ENCODE data around the gene SBK1.
A peak's percentile ranks its signal among the peaks of the same experiment; 100 is the strongest.
"Not testable (repeated sequence)": the region's sequence is repeated elsewhere in the genome, so short reads cannot be mapped to it uniquely, and the experiment has no call there.

The SBK1 gene

DNA sequence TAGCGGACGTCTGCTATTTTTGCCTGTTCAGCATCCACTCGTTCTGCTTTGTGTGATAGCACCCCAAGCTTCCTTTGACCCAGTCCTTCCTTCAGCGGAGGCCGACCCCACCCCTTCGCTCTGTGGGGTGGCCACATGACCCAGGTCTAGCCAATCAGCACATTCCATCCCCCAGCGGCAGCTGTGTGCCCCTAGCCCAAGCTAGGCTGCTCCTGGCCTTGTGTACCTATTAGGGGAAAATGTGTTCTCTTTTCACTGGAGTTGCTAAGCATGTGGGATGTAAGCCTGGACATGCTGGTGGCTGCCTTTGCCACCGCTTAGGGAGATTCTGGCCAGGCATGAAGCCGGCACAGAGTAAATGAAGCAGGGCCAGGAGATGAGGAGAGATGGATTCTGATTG lies 37.9 kb downstream of the SBK1 start:
- FAIRE-seq; DNase-seq (ENCODE audit: insufficient read length, low spot score): not testable (repeated sequence)

DNA sequence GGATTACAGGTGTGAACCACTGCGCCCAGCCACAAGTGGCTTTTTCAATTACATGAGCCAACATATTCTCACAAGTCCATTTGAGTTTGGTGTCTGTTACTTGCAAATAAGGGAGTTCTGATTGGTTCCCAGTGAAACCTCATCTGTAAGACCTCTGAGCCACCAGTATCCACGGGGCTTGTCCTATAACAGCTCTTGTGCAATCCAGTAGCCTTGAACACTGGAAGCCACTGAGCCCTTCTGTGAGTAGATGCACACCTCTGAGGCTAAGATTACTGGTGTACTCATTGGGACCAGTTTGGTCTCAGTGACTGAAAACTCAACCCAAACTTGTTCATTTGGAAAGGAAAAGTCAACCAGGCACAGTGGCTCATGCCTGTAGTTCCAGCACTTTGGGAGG lies 38.7 kb downstream of the SBK1 start:
- FAIRE-seq; DNase-seq (ENCODE audit: insufficient read length, low spot score): not testable (repeated sequence)

DNA sequence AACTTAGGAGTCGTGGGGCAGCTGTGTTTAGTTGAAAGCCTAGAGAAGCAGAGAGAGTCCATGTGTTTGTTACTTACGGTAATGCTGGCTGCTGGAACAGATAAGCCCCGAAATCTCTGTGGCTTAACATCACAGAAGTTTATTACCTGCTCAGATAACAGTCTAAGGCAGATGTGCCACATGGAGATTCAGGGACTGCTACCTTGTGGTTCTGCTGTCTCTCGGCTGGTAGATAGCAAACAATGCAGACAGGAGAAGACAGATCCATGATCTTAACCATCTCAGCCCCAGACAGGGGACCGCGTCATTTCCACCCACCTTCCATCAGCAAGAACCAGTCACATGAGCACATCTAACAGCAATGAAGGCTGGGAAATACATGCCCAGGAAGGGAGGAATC lies 40.3 kb downstream of the SBK1 start:
- FAIRE-seq; DNase-seq (ENCODE audit: insufficient read length, low spot score): not testable (repeated sequence)

DNA sequence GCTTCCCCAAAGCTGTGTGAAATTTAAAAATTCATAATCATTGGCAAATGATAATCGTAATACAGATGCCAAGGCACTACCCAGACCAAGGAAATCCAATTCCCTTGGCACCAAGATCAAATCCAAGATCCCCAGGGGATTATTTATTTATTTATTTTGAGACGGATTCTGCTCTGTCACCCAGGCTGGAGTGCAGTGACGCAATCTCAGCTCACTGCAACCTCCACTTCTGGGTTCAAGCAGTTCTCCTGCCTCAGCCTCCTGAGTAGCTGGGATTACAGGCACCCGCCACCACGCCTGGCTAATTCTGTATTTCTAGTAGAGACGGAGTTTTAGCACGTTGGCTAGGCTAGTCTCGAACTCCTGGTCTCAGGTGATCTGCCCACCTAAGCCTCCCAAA lies 43.4 kb downstream of the SBK1 start:
- not testable (repeated sequence) for DNase-seq (ENCODE audit: insufficient read length, low spot score); FAIRE-seq

DNA sequence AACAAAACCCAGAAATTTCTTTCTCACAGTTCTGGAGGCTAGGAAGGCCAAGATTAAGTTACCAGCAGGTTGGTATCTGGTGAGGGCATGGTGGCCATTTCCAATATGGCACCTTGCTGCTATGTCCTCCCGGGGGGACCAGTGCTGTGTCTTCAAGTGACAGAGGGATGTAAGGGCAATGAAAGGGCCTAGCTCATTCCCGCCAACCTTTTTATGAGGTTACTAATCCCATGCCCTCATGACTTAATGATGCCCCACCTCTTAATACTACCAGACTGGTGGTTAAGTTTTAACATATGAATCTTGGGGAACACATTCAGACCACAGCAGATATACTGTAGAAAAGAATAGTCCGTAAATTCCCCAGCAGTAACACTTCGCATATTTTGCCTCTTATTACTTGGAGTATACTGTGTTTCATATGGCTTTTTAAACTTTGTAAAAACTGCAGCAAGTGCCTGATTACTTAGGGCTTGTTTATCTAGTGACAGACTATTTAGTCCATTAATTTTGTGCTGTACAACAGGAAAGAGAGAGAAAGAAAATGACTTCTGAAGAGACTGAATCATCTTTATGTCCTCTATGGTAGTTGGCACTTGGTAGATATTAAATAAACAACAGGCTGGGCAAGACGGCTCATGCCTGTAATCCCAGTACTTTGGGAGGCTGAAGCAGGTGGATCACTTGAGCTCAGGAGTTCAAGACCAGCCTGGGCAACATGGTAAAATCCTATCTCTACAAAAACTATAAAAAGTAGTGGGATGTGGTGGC lies 44.8 kb downstream of the SBK1 start:
- FAIRE-seq; DNase-seq (ENCODE audit: insufficient read length, low spot score): not testable (repeated sequence)

DNA sequence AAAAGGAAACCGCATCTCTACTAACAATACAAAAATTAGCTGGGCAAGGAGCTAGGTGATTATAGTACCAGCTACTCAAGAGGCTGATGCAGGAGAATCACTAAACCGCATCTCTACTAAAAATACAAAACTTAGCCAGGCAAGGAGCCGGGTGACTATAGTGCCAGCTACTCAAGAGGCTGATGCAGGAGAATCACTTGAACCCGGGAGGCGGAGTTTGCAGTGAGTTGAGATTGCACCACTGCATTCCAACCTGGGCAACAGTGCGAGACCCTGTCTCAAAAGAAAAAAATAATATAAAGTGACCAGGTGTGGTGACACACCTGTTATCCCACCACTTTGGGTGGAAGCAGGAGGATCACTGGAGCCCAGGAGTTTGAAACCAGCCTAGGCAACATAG lies 45.9 kb downstream of the SBK1 start:
- not testable (repeated sequence) for FAIRE-seq; DNase-seq (ENCODE audit: insufficient read length, low spot score)

DNA sequence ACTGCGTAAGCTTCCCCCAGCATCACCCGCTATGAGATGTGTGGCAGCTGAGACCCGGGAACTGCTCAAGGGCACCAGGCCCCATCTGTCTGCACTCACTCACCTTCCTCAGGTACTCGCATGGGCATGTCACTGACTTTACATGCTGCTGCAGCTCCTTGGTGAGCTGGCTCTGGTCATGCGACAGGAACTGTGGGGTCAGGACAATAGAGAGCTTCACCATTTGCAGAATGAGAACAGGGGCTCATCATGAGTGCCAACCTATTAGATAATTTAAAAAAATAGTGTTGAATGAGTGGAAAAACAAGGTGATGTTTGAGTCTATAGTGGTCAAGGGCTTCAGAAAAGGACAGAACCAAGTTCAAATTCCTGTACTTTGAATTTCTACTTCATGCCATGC lies 70.3 kb downstream of the SBK1 start:
- FAIRE-seq; DNase-seq (ENCODE audit: insufficient read length, low spot score): not testable (repeated sequence)

DNA sequence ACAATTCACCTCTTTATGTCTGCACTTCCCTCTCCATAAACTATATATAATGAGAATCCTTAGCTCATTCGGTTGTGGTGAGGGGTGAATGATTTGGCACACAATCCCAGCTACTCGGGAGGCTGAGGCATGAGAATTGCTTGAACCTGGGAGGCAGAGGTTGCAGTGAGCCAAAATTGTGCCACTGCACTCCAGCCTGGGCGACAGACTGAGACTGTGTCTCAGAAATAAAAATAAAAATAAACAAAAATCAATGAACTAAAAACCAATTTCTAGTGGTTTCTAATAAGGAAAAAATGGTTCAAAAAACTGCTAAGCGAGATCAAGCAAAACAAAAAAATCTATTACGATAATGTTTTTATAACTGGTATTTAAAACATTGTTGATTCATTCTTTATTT lies 71.1 kb downstream of the SBK1 start, which contains the start of gene NPIPB6:
NPIPB6 (minus strand) TSS at position 101 of the 400 bp plus-strand sequence. CDS start 686 bp downstream, outside the sequence.
- DNase-seq (ENCODE audit: insufficient read length, low spot score); FAIRE-seq: not testable (repeated sequence)

DNA sequence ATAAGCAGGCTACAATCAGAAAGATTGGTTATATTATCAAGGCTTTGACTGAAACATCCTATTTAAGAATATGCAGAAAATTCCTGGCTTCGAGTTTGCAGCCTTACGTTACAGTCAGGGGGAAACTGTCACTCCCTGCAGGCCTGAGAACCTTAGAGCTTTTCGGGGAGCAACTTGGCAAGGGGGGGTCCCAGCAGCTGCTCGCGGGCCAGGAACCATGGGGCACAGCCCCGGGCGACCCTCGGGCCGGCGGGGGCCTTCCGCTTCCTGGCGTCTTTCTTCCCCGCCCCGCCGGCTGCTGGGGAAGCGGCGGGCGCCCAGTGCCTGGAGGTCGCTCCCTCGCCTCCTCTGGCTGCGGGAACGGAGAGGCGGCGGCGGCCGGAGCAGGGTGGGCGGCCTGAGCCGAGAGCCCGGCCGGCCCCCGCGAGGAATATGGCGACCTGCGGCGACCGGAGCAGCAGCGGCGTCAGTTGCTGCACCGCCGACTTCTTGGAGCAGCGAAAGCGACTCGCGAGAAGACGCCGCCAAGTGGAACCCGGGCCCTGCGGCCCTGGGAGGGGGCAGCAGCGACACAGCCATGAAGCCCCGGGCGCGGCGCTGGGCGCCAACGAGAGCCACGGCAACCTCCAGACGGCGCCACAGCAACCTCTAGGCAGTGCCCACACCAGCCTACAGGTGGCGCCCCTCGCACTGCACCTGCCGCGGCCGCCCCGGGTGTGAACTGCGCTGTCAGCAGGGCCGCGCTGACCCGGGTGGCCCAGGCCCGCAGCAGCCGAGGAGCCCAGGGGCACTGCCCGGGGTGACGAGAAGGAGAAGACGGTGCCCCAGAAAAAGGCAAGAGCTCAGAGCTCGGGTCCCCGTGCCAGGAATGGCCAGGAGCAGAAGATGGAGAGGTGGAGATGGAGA lies 72.2 kb downstream of the SBK1 start:
- FAIRE-seq = peak; percentile 23
- not testable (repeated sequence) for DNase-seq (ENCODE audit: insufficient read length, low spot score)

DNA sequence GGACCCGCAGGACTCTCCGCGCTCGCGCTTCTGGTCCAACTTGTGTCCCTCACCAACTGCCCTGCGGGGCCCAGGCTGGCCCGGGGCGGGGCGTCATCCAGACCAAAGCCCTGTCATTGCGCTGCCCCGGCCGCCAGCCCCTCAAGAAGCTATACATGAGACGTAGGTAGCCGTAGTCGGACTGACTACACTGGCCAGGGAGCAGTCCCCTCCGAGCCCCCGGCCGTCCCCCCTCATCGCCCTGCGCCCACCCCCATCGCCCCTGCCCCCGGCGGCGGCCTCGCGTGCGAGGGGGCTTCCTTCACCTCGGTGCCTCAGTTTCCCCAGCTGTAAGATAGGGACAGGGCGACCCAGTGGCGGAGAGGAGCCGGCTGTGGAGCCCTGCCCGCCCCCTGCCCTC lies 75.6 kb downstream of the SBK1 start:
- not testable (repeated sequence) for FAIRE-seq; DNase-seq (ENCODE audit: insufficient read length, low spot score)
